Peyer's patch (tissue), 4 donors: ENCODE measurements around the gene GBP5. TPM values are rescaled to one million over a fixed set of nuclear protein-coding genes. Genes with fewer than 3 reads are reported as not detected.
"Not testable (repeated sequence)": the region's sequence is repeated elsewhere in the genome, so short reads cannot be mapped to it uniquely, and the experiment has no call there.

ENCODE experiments used
- DNase-seq, 3 donors: peaks; one replicate each; pipeline ENCODE4 v3.0.0-alpha.2; 2017 to 2019
- H3K27ac ChIP-seq, 4 donors: fragments of 200-600 bp; sonication (generic); one replicate each; pipeline ENCODE4 v1.5.1; 2016 to 2019
- H3K27me3 ChIP-seq, 2 donors: fragments of 200-600 bp; sonication (generic); one replicate each; pipeline ENCODE4 v1.5.1; 2019
- H3K36me3 ChIP-seq, 3 donors: fragments of 200-600 bp; sonication (generic); one replicate each; pipeline ENCODE4 v1.5.1; 2016 to 2019
- H3K4me1 ChIP-seq, 4 donors: fragments of 200-600 bp; sonication (generic); one replicate each; pipeline ENCODE4 v1.5.1; 2016 to 2019
- H3K4me3 ChIP-seq, 4 donors: fragments of 200-600 bp; sonication (generic); 1 replicate in 3 of 4; 2 replicates in 1 of 4; pipeline ENCODE4 v1.5.1; 2016 to 2019; ENCODE audit warnings: mild to moderate bottlenecking in 1 of 4
- H3K9me3 ChIP-seq, 4 donors: fragments of 200-600 bp; sonication (generic); one replicate each; pipeline ENCODE4 v1.5.1; 2016 to 2019; ENCODE audit warnings: mild to moderate bottlenecking in 1 of 4
- CTCF ChIP-seq, 6 experiments: fragments of 450-650 bp in 4 of 6; fragments of 200-600 bp in 2 of 6; sonication (generic) in 1 of 6; IDR thresholded peaks; one replicate each; pipeline ENCODE4 v1.5.1; 2017 to 2019; ENCODE audit warnings: antibody characterized with exemption in 6 of 6, mild to moderate bottlenecking in 3 of 6, moderate library complexity in 1 of 6
- POLR2A ChIP-seq, 2 donors: fragments of 450-650 bp; IDR thresholded peaks; one replicate each; pipeline ENCODE4 v1.5.1; 2017; ENCODE audit warnings: antibody characterized with exemption in 2 of 2, mild to moderate bottlenecking in 2 of 2, moderate library complexity in 2 of 2
- total RNA-seq, 4 donors: library from RNA; depleted of rRNA; stranded (reverse); fragments of >200 nt; gene quantifications; one replicate each; pipeline ENCODE4 v1.1.0, GENCODE V29; 2016

The GBP5 gene
- total RNA-seq, 4 donors from 2014 or later: 1.6 to 14.0 (median 3.1) TPM

GRCh38 chr1:89302697-89303332, 30.2 kb upstream of the GBP5 start:
- Histone ChIP-seq H3K4me1 (no peaks in the 10 kb centered on the region), H3K27ac (no peak overlapping the region), H3K9me3 (no peaks in the 10 kb centered on the region), H3K36me3 (no peaks in the 10 kb centered on the region), H3K27me3 (no peaks in the 10 kb centered on the region), H3K4me3 (no peak overlapping the region)
- DNase-seq: no peak
- TF ChIP-seq POLR2A (IDR thresholded peaks at IDR 0.05) (no peak), CTCF (IDR thresholded peaks at IDR 0.05) (no peak)

GRCh38 chr1:89299739-89300463, 27.2 kb upstream of the GBP5 start:
- not testable (repeated sequence) for H3K9me3 ChIP-seq, H3K4me1 ChIP-seq, H3K27me3 ChIP-seq, H3K36me3 ChIP-seq, DNase-seq, H3K27ac ChIP-seq, H3K4me3 ChIP-seq

- Histone ChIP-seq H3K4me1 (no peaks in the 10 kb centered on the region), H3K27ac (no peak overlapping the region), H3K36me3 (no peaks in the 10 kb centered on the region), H3K27me3 (no peaks in the 10 kb centered on the region), H3K4me3 (no peak overlapping the region), H3K9me3 (no peaks in the 10 kb centered on the region)
- TF ChIP-seq POLR2A (IDR thresholded peaks at IDR 0.05) (no peak), CTCF (IDR thresholded peaks at IDR 0.05) (no peak)
- DNase-seq: no peak
Measured at GRCh38 chr1:89298461-89298860, 25.8 kb upstream of the GBP5 start.

GRCh38 chr1:89295187-89295586, 22.5 kb upstream of the GBP5 start:
- DNase-seq: no peak
- H3K4me1 ChIP-seq: no peaks in the 10 kb centered on the region

GRCh38 chr1:89291276-89291675, 18.6 kb upstream of the GBP5 start:
- H3K4me1 ChIP-seq: peaks cover 0 to 6% (median 0%) of the 10 kb centered on the region in 4 donors
- H3K36me3 ChIP-seq: no peaks in the 10 kb centered on the region
- no peak overlapping the region for H3K27ac ChIP-seq
- peaks cover 0 to 3% (median 0%) of the 10 kb centered on the region in 4 donors for H3K9me3 ChIP-seq
- no peak overlapping the region for H3K4me3 ChIP-seq
- DNase-seq: no peak
- TF ChIP-seq CTCF (IDR thresholded peaks at IDR 0.05) (no peak), POLR2A (IDR thresholded peaks at IDR 0.05) (no peak)
- no peaks in the 10 kb centered on the region for H3K27me3 ChIP-seq

More at GRCh38 chr1:89295187-89295586, 22.5 kb upstream of the GBP5 start:
- H3K4me3 ChIP-seq: no peak overlapping the region
- no peaks in the 10 kb centered on the region for H3K36me3 ChIP-seq
- H3K9me3 ChIP-seq: peaks cover 0 to 3% (median 0%) of the 10 kb centered on the region in 4 donors
- H3K27me3 ChIP-seq: no peaks in the 10 kb centered on the region
- TF ChIP-seq CTCF (IDR thresholded peaks at IDR 0.05) (no peak), POLR2A (IDR thresholded peaks at IDR 0.05) (no peak)
- H3K27ac ChIP-seq: no peak overlapping the region

- peaks cover 0 to 6% (median 0%) of the 10 kb centered on the region in 4 donors for H3K4me1 ChIP-seq
- TF ChIP-seq CTCF (IDR thresholded peaks at IDR 0.05): no peak
- TF ChIP-seq POLR2A (IDR thresholded peaks at IDR 0.05): no peak
- H3K27ac ChIP-seq: peak overlapping the region in 1 of 4 donors; percentile 57
- no peaks in the 10 kb centered on the region for H3K36me3 ChIP-seq
- H3K9me3 ChIP-seq: peaks cover 0 to 3% (median 0%) of the 10 kb centered on the region in 4 donors
- no peak for DNase-seq
- H3K4me3 ChIP-seq: no peak overlapping the region
- H3K27me3 ChIP-seq: no peaks in the 10 kb centered on the region
Measured at GRCh38 chr1:89288051-89288340, 15.3 kb upstream of the GBP5 start.
